HepG2 (cell line): ENCODE results near the gene ACACB. TPM values are rescaled to one million over a fixed set of nuclear protein-coding genes. Genes with fewer than 3 reads are reported as not detected.
A peak's percentile ranks its signal among the peaks of the same experiment; 100 is the strongest.

ENCODE experiments used
- CREB1 ChIP-seq, 2 experiments: fragments of 450-650 bp in 1 of 2; IDR thresholded peaks; 2 replicates each; pipeline ENCODE4 v1.6.1; 2016 to 2017; ENCODE audit warnings: control low read depth in 1 of 2, mild to moderate bottlenecking in 1 of 2, missing compliant biosample characterization in 1 of 2, missing genetic modification characterization in 1 of 2
- E2F5 ChIP-seq: sonication (generic); formaldehyde crosslinking; conservative IDR thresholded peaks from 2 replicates; pipeline ENCODE4 v1.4.0; 2020; ENCODE audit warnings: missing genetic modification reagents
- ERF ChIP-seq: IDR thresholded peaks from 2 replicates; pipeline ENCODE4 v1.6.1; 2018; ENCODE audit warnings: missing biosample characterization, missing genetic modification reagents
- FIP1L1 ChIP-seq: fragments of 200-400 bp; formaldehyde crosslinking; IDR thresholded peaks from 2 replicates; pipeline ENCODE4 v1.6.1; 2018; ENCODE audit warnings: low read depth, mild to moderate bottlenecking, low read length, moderate library complexity, borderline replicate concordance; ENCODE audit not compliant: insufficient read depth
- GPN1 ChIP-seq: sonication (generic); formaldehyde crosslinking; IDR thresholded peaks from 2 replicates; pipeline ENCODE4 v1.5.1; 2020; ENCODE audit warnings: missing genetic modification reagents, borderline replicate concordance
- GZF1 ChIP-seq: sonication (generic); formaldehyde crosslinking; IDR thresholded peaks from 2 replicates; pipeline ENCODE4 v1.5.1; 2020; ENCODE audit warnings: mild to moderate bottlenecking, missing genetic modification reagents
- KLF16 ChIP-seq, 2 experiments: sonication (generic) in 1 of 2; formaldehyde crosslinking in 1 of 2; IDR thresholded peaks; 2 replicates each; pipeline versions ENCODE4 v1.6.1 to v1.8.0; 2016 to 2023; ENCODE audit warnings: missing genetic modification reagents in 2 of 2, missing compliant biosample characterization in 1 of 2
- KMT2B ChIP-seq: IDR thresholded peaks from 2 replicates; pipeline ENCODE4 v1.6.1; 2016; ENCODE audit warnings: missing genetic modification reagents, missing compliant biosample characterization
- MLX ChIP-seq: IDR thresholded peaks from 2 replicates; pipeline ENCODE4 v1.6.1; 2016
- PAXIP1 ChIP-seq: sonication (generic); formaldehyde crosslinking; conservative IDR thresholded peaks from 2 replicates; pipeline ENCODE4 v1.4.0; 2020; ENCODE audit warnings: mild to moderate bottlenecking, missing genetic modification reagents, moderate library complexity
- RBFOX2 ChIP-seq: fragments of 200-400 bp; formaldehyde crosslinking; IDR thresholded peaks from 2 replicates; pipeline ENCODE4 v1.6.1; 2017; ENCODE audit warnings: low read depth, mild to moderate bottlenecking, low read length
- SAP130 ChIP-seq: IDR thresholded peaks from 2 replicates; pipeline ENCODE4 v1.6.1; 2016; ENCODE audit warnings: low read depth
- SIN3B ChIP-seq: fragments of 150-350 bp; IDR thresholded peaks from 2 replicates; pipeline ENCODE4 v1.6.1; 2014; ENCODE audit warnings: low read length
- ZMYM3 ChIP-seq: sonication (generic); formaldehyde crosslinking; IDR thresholded peaks from 2 replicates; pipeline ENCODE4 v1.5.1; 2020; ENCODE audit warnings: mild to moderate bottlenecking, missing genetic modification reagents
- ZNF225 ChIP-seq: sonication (generic); formaldehyde crosslinking; IDR thresholded peaks from 2 replicates; pipeline ENCODE4 v1.4.0; 2020; ENCODE audit warnings: mild to moderate bottlenecking, missing genetic modification reagents
- ZNF253 ChIP-seq: sonication (generic); formaldehyde crosslinking; IDR thresholded peaks from 2 replicates; pipeline ENCODE4 v1.8.0; 2022; ENCODE audit warnings: mild to moderate bottlenecking, missing genetic modification reagents, borderline replicate concordance
- ZNF598 ChIP-seq: sonication (generic); formaldehyde crosslinking; IDR thresholded peaks from 2 replicates; pipeline ENCODE4 v1.5.1; 2020; ENCODE audit warnings: mild to moderate bottlenecking, missing genetic modification reagents, borderline replicate concordance
- ZNF614 ChIP-seq: IDR thresholded peaks from 2 replicates; pipeline ENCODE4 v1.6.1; 2018; ENCODE audit warnings: missing biosample characterization, missing genetic modification reagents, inconsistent platforms, borderline replicate concordance
- ZNF687 ChIP-seq: sonication (generic); formaldehyde crosslinking; IDR thresholded peaks from 2 replicates; pipeline ENCODE4 v1.5.1; 2020; ENCODE audit warnings: mild to moderate bottlenecking, missing genetic modification reagents, moderate library complexity
- polyA plus RNA-seq, 8 experiments: library from polyadenylated mRNA; depleted of rRNA in 3 of 8; stranded (reverse) in 7 of 8; unstranded in 1 of 8; fragments of >200 nt; fragmentation: Illumina TruSeq in 4 of 8; extraction: Trizol in 4 of 8; gene quantifications; 2 replicates each; pipeline versions ENCODE4 v1.2.1 to v1.2.3, GENCODE V29; 2011 to 2016; ENCODE audit warnings: low read depth in 4 of 8, missing spikeins in 1 of 8, mixed read lengths in 1 of 8; ENCODE audit not compliant: insufficient read depth in 1 of 8
- total RNA-seq, 5 experiments: library from RNA; depleted of rRNA; stranded (reverse); fragments of >200 nt; fragmentation: Illumina TruSeq; extraction: Trizol; gene quantifications; 2 replicates each; pipeline ENCODE4 v1.2.3, GENCODE V29; 2016; ENCODE audit warnings: low read depth in 1 of 5

The ACACB gene
- total and polyA plus RNA-seq, 2 of the 13 experiments (the other 11 are each of a cell fraction or from before 2014, with no cell fraction given), result 6.2 to 8.6 TPM

GRCh38 chr12:109097435-109098182 lies 18.8 kb upstream of the ACACB start, which contains the start of gene UNG (continued):
- TF ChIP-seq GZF1 (peak; percentile 38; the same call in 1 of the 2 replicates), CREB1 (IDR thresholded peaks at IDR 0.05) (peak; percentile 62), CREB1 (CRISPR knock-in tag; IDR thresholded peaks at IDR 0.05) (no peak; the same call in 1 of the 2 replicates), ZNF614 (CRISPR knock-in tag) (peak; percentile 5; the same call in 1 of the 2 replicates), SIN3B (peak; percentile 97), ERF (CRISPR knock-in tag) (no peak; the same call in 1 of the 2 replicates), ZNF253 (peak; percentile 32; the same call in 1 of the 2 replicates), GPN1 (CRISPR knock-in tag) (peak; percentile 56; the same call in 1 of the 2 replicates), E2F5 (CRISPR knock-in tag) (peak; percentile 93), ZNF598 (0 out of 2 replicates have a peak, but pooled peaks have one; percentile 18), RBFOX2 (no peak), ZNF687 (CRISPR knock-in tag) (peak; percentile 82), SAP130 (CRISPR knock-in tag) (peak; percentile 98), PAXIP1 (CRISPR knock-in tag) (no peak; the same call in 1 of the 2 replicates), MLX (CRISPR knock-in tag) (no peak), FIP1L1 (no peak), ZMYM3 (no peak), KLF16 (CRISPR knock-in tag; IDR thresholded peaks at IDR 0.05) (no peak; a peak in 1 of 4 replicates), KMT2B (CRISPR knock-in tag) (no peak; the same call in 1 of the 2 replicates), ZNF225 (no peak)
